ENCODE data around the gene PRR30.

The PRR30 gene

GRCh38 chr2:27109083-27109482 lies 30.1 kb downstream of the PRR30 start:
- TF ChIP-seq SIN3A (IDR thresholded peaks at IDR 0.05; ENCODE audit: borderline replicate concordance, insufficient read depth, low read length) (no peak), REST (IDR thresholded peaks at IDR 0.05; ENCODE audit: insufficient read depth in 1 of 2, low read depth in 2 of 2, low read length in 2 of 2) (no peak), POLR2AphosphoS5 (IDR thresholded peaks at IDR 0.05; ENCODE audit: low read depth, low read length) (no peak), TAF1 (IDR thresholded peaks at IDR 0.05; ENCODE audit: borderline replicate concordance, insufficient read depth, low read length) (no peak), FOXP2 (optimal IDR thresholded peaks at IDR 0.05; ENCODE audit: borderline replicate concordance, extremely low read depth, extremely low read length, insufficient read depth) (no peak)

GRCh38 chr2:27108221-27108620 lies 31.0 kb downstream of the PRR30 start:
- TF ChIP-seq FOXP2 (optimal IDR thresholded peaks at IDR 0.05; ENCODE audit: borderline replicate concordance, extremely low read depth, extremely low read length, insufficient read depth) (no peak), SIN3A (IDR thresholded peaks at IDR 0.05; ENCODE audit: borderline replicate concordance, insufficient read depth, low read length) (no peak), POLR2AphosphoS5 (IDR thresholded peaks at IDR 0.05; ENCODE audit: low read depth, low read length) (no peak), REST (IDR thresholded peaks at IDR 0.05; ENCODE audit: insufficient read depth in 1 of 2, low read depth in 2 of 2, low read length in 2 of 2) (no peak), TAF1 (IDR thresholded peaks at IDR 0.05; ENCODE audit: borderline replicate concordance, insufficient read depth, low read length) (no peak)

- no peak for TF ChIP-seq TAF1 (IDR thresholded peaks at IDR 0.05; ENCODE audit: borderline replicate concordance, insufficient read depth, low read length)
- no peak for TF ChIP-seq POLR2AphosphoS5 (IDR thresholded peaks at IDR 0.05; ENCODE audit: low read depth, low read length)
- no peak for TF ChIP-seq SIN3A (IDR thresholded peaks at IDR 0.05; ENCODE audit: borderline replicate concordance, insufficient read depth, low read length)
- no peak for TF ChIP-seq FOXP2 (optimal IDR thresholded peaks at IDR 0.05; ENCODE audit: borderline replicate concordance, extremely low read depth, extremely low read length, insufficient read depth)
- no peak for TF ChIP-seq REST (IDR thresholded peaks at IDR 0.05; ENCODE audit: insufficient read depth in 1 of 2, low read depth in 2 of 2, low read length in 2 of 2)
Observed at GRCh38 chr2:27105981-27106380, 33.2 kb downstream of the PRR30 start.

- TF ChIP-seq FOXP2 (optimal IDR thresholded peaks at IDR 0.05; ENCODE audit: borderline replicate concordance, extremely low read depth, extremely low read length, insufficient read depth): no peak
- TF ChIP-seq TAF1 (IDR thresholded peaks at IDR 0.05; ENCODE audit: borderline replicate concordance, insufficient read depth, low read length): no peak
Observed at GRCh38 chr2:27102329-27102728, 36.9 kb downstream of the PRR30 start.

- TF ChIP-seq TAF1 (IDR thresholded peaks at IDR 0.05; ENCODE audit: borderline replicate concordance, insufficient read depth, low read length) (no peak), FOXP2 (optimal IDR thresholded peaks at IDR 0.05; ENCODE audit: borderline replicate concordance, extremely low read depth, extremely low read length, insufficient read depth) (no peak), REST (IDR thresholded peaks at IDR 0.05; ENCODE audit: insufficient read depth in 1 of 2, low read depth in 2 of 2, low read length in 2 of 2) (no peak), POLR2AphosphoS5 (IDR thresholded peaks at IDR 0.05; ENCODE audit: low read depth, low read length) (no peak), SIN3A (IDR thresholded peaks at IDR 0.05; ENCODE audit: borderline replicate concordance, insufficient read depth, low read length) (no peak)
Observed at GRCh38 chr2:27100036-27100435, 39.2 kb downstream of the PRR30 start.

Data from PFSK-1 (cell line).